Activated naive CD8-positive, alpha-beta T cell treated with anti-CD3 and anti-CD28 coated beads, Interleukin-2, amount 50 U/mL, for 24 hours (primary cell): ENCODE measurements around the gene TM9SF4.

Source experiments
- ATAC-seq: fragments of 150-1000 bp; cut with Tn5 transposase; one replicate; pipeline ENCODE4 v1.10.0; 2021
- DNase-seq: peaks from one replicate; pipeline ENCODE4 v3.0.0; 2021
- H3K27ac Mint-ChIP-seq: one replicate; pipeline ENCODE4 v1.8.0; 2021; ENCODE audit warnings: mild to moderate bottlenecking, mixed read lengths
- H3K27me3 Mint-ChIP-seq: one replicate; pipeline ENCODE4 v1.8.0; 2021; ENCODE audit warnings: mixed read lengths
- H3K36me3 Mint-ChIP-seq: one replicate; pipeline ENCODE4 v1.8.0; 2021; ENCODE audit warnings: low read depth, mixed read lengths
- H3K4me1 Mint-ChIP-seq: one replicate; pipeline ENCODE4 v1.8.0; 2021; ENCODE audit warnings: mixed read lengths
- H3K4me3 Mint-ChIP-seq: one replicate; pipeline ENCODE4 v1.8.0; 2021; ENCODE audit warnings: mild to moderate bottlenecking, moderate library complexity, mixed read lengths
- H3K9me3 Mint-ChIP-seq: one replicate; pipeline ENCODE4 v1.8.0; 2021; ENCODE audit warnings: mixed read lengths

Gene TM9SF4

DNA sequence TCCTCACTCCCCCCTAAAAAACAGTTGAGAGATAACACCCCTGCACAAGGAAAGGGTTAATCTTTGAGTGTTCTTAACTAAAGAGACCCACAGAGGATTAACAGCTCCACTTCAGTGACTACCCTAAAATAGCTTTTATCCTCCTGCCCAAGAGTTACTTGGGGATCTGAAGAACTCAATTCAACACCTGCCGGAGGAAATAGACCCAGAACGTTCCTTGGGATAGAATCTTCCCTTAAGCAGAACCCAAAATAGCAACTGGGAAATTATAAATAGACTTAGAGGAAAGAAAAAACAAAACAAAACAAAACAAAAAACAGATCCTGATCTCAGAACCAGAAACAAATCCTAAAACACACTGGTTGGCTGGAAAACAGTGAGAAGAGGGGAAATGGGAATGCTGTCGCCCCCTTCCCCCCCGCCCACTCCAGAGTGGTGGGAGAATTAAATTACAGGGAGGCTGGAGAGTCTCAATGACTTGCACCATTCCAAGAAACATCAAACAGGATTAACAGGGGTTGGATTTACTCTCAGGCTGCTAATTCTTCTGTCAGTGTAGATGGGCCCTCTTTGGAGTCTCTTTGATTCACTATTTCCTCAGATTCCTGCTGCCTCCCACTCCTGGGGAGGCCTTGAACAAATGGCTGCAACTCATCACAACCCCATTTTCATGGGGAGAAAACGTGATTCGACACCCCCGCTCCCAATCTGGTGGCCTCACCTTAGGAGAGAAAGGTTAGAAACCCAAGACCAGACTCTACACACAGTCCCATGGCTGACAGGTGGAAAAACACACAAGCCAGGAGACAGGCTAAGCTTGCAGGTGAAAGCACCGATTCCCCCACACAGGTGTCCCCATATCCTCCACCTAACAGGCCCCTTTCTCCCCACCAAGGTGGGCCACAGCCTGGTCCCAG lies 96.6 kb downstream of the TM9SF4 start:
- Mint-ChIP-seq H3K4me1 (peaks cover 81% of the 10 kb centered on the region), H3K27me3 (no peaks in the 10 kb centered on the region), H3K9me3 (no peaks in the 10 kb centered on the region), H3K27ac (peak overlapping the region; percentile 100), H3K36me3 (peaks cover 91% of the 10 kb centered on the region), H3K4me3 (peak overlapping the region; percentile 98)
- DNase-seq (peak; percentile 36), ATAC-seq (no peak)

DNA sequence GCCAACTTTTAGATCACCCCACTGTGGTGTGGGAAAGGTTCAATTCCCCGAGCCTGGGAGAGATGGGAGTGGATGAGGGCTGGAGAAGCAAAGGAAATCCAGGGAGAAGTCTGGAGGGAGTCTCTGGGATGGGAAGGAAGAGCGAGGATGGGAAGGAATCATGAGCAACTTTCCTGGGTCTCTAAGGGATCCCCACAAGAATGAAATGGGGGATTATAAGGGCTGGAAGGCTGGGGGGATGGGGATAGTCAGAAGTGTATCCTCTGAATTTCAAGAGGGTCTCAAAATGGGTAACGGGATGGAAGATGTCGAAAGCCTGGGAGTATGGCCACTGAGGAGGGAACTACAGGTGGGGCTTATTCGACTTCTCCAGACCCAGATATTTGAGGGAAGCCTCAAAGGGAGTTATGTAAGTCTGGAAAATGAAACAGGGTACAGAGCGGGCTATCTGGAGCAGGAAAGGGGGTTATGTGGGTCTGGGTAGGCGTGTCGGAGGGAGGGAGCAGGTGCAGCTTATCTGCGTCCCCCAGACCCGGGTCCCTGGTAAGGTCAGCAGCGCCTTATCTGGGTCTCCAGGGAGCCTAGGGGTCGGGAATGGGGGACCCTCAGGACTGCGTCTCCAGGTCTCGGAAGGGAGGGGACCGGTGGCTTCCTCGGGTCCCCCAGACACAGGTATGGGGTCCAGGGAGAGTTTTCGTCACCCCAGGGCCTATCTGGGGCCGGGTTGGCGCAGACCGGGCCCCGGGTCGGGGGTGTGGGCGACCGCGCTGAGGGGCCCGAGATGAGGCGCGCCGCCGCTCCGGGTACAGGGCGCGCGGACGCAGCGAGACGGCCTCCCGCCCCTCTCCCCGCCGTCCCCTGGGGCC lies 97.5 kb downstream of the TM9SF4 start:
- peak overlapping the region; percentile 98 for H3K4me3 Mint-ChIP-seq
- no peaks in the 10 kb centered on the region for H3K27me3 Mint-ChIP-seq
- H3K36me3 Mint-ChIP-seq = peaks cover 89% of the 10 kb centered on the region
- peaks cover 80% of the 10 kb centered on the region for H3K4me1 Mint-ChIP-seq
- DNase-seq (no peak), ATAC-seq (peak; percentile 22)
- H3K27ac Mint-ChIP-seq = peak overlapping the region; percentile 100
- no peaks in the 10 kb centered on the region for H3K9me3 Mint-ChIP-seq

DNA sequence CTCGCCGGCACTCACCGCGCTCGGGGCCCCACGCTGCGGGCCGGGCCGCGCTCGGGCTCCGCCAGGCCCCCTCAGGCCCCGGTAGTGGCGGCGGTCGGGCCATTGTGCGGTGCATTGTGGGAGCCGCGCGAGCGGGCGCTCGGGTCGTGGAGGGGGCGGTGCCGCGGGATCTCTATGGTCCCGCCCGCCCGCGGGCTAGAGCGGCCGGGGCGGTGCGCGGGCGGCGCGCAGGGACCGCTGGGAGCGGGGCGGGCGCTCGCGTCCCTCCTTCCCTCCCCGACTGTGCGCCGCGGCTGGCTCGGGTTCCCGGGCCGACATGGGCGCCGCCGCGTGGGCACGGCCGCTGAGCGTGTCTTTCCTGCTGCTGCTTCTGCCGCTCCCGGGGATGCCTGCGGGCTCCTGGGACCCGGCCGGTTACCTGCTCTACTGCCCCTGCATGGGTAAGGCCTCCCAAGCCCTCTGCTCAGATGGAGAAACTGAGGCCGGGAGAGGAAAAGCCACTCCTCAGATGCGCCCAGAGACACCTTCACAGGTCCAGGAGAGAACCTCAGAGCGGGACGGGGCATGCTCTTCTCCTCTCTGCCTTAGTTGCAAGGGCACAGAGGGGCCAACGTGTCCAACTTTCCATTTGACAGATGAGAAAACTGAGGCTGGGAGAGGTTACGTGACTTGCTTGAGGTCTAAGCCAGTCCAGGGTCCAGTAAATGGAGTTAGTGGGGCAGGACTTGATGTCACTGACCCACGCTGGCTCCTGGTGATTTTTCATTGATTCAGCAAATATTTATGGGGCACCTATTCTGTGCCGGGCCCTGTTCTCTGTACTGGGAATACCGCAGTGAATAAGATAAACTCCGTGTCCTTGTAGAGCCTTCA lies 98.3 kb downstream of the TM9SF4 start, which contains the start of the genes PLAGL2 and POFUT1:
PLAGL2 (minus strand) TSS at position 118 of the 873 bp plus-strand sequence. CDS start 5,565 bp downstream, outside the sequence.
POFUT1 (plus strand) TSS at position 255 of the 873 bp plus-strand sequence; CDS start at position 317, 62 bp downstream.
- peaks cover 75% of the 10 kb centered on the region for H3K4me1 Mint-ChIP-seq
- no peaks in the 10 kb centered on the region for H3K9me3 Mint-ChIP-seq
- H3K27ac Mint-ChIP-seq = peak within 1 kb of the TSS; percentile 100
- no peaks in the 10 kb centered on the region for H3K27me3 Mint-ChIP-seq
- ATAC-seq (peak; percentile 81), DNase-seq (peak; percentile 92)
- H3K4me3 Mint-ChIP-seq = peak within 1 kb of the TSS; percentile 98
- H3K36me3 Mint-ChIP-seq = peaks cover 86% of the 10 kb centered on the region

DNA sequence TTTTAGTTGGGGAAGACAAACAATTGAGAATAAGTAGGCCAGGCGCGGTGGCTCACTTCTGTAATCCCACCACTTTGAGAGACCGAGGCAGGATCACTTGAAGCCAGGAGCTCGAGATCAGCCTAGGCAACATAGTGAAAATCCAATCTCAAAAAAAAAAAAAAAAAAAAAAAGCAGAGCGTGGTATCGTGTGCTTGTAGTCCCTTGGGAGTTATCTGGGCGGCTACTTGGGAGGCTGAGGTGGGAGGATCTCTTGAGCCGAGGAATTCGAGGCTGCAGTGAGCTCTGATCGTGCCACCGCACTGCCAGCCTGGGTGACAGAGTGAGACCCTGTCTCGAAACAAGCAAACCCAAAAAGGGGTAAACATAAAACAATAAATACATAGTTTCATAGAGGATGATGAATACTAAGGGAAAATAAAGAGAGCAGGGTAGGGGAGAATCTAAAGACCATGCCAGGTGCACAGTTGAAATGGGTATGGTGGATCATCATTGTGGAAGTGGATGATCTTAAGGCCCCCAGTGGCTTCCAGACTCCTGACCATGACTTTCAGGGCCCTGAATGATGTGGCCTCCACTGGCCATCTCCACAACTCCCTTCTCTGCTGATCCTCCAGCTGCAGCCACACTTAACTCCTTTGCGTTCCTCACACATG lies 99.1 kb downstream of the TM9SF4 start:
- DNase-seq (no peak), ATAC-seq (no peak)
- no peaks in the 10 kb centered on the region for H3K27me3 Mint-ChIP-seq
- H3K9me3 Mint-ChIP-seq = no peaks in the 10 kb centered on the region
- peaks cover 79% of the 10 kb centered on the region for H3K36me3 Mint-ChIP-seq
- H3K4me3 Mint-ChIP-seq = peak overlapping the region; percentile 89
- peaks cover 68% of the 10 kb centered on the region for H3K4me1 Mint-ChIP-seq
- H3K27ac Mint-ChIP-seq = peak overlapping the region; percentile 91

DNA sequence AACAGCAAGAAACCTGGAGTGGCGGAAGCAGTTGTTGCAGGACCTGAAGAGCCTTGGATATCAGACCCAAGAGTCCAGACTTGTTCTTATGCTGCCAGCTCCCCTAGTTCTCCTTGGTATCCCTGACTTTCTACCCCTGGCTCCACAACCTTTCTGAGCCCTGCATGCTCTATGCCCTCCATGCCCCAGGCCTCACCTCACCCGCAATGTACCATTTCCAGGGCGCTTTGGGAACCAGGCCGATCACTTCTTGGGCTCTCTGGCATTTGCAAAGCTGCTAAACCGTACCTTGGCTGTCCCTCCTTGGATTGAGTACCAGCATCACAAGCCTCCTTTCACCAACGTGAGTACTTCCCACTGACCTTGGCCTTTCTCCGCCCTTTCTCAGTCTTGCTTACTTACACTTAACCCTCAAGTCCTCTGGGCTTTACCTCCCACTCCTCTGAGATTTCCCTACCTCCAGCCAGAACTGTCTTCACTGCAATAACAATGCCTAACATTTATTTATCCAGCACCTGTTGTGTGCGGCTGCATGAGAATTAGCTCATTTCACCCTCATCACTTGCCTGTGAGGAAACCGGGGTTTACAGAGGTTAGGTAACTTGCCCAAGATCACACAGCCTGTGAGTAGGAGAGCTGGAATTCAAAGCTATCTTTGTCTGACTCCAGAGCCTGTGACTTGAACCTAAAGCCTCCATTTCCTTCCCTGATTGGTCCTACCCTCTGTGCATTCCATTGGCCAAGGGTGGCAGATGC lies 100.5 kb downstream of the TM9SF4 start:
- Mint-ChIP-seq H3K36me3 (peaks cover 75% of the 10 kb centered on the region), H3K4me1 (peaks cover 60% of the 10 kb centered on the region), H3K4me3 (peak overlapping the region; percentile 89), H3K9me3 (no peaks in the 10 kb centered on the region), H3K27me3 (no peaks in the 10 kb centered on the region), H3K27ac (peak overlapping the region; percentile 91)
- ATAC-seq (no peak), DNase-seq (no peak)

DNA sequence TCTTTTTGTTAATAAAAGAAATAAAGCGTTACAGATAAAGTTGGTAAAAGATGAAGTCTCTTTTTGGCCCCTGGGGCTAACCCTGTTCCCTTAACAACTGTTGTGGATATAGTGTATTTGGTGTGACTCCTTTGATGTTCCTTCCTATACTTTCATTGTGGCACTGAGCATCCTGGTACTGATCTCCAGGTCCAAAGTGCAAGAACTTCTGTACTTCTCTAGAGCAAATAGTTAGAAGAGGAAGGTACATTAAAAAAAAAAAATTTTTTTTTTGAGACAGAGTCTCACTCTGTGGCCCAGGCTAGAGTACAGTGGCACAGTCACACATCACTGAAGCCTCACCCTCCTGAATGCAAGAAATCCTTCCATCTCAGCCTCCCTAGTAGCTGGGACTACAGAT lies 104.4 kb downstream of the TM9SF4 start:
- H3K4me3 Mint-ChIP-seq = no peak overlapping the region
- no peaks in the 10 kb centered on the region for H3K9me3 Mint-ChIP-seq
- H3K27me3 Mint-ChIP-seq = no peaks in the 10 kb centered on the region
- H3K27ac Mint-ChIP-seq = no peak overlapping the region
- no peak for ATAC-seq
- DNase-seq = no peak
- H3K4me1 Mint-ChIP-seq = peaks cover 46% of the 10 kb centered on the region
- H3K36me3 Mint-ChIP-seq = peaks cover 80% of the 10 kb centered on the region

DNA sequence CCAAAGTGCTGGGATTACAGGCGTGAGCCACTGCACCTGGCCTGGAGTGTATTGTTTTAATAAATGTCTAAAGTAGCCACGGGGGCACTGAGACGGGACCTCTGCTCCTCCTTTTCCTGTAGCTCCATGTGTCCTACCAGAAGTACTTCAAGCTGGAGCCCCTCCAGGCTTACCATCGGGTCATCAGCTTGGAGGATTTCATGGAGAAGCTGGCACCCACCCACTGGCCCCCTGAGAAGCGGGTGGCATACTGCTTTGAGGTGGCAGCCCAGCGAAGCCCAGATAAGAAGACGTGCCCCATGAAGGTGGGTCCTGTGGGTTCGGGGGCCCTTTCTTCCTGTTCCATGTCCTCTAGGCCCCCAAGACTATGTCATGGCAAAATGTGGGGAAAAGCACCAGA lies 105.6 kb downstream of the TM9SF4 start:
- Mint-ChIP-seq H3K36me3 (peaks cover 78% of the 10 kb centered on the region), H3K4me1 (peaks cover 37% of the 10 kb centered on the region), H3K4me3 (no peak overlapping the region), H3K27me3 (no peaks in the 10 kb centered on the region), H3K9me3 (no peaks in the 10 kb centered on the region), H3K27ac (no peak overlapping the region)
- ATAC-seq (no peak), DNase-seq (no peak)

DNA sequence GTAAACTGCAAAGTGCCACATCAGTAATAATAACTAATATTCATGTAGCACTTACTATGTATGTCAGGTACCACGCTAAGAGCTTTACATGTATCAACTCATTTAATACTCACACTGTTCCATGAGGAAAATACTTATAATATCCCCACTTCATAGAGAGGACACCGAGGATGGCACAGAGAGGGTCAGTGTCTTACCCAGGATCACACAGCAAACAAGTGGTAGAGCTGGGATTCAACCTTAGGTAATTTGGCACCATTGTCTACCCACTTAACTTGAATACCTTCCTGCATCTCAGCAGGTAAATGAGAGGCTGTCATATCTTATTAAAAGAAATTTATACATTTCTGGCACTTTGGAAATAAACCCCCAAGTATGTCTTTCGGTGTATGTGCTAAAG lies 106.2 kb downstream of the TM9SF4 start:
- no peak for DNase-seq
- H3K4me3 Mint-ChIP-seq = no peak overlapping the region
- H3K4me1 Mint-ChIP-seq = peaks cover 31% of the 10 kb centered on the region
- H3K9me3 Mint-ChIP-seq = no peaks in the 10 kb centered on the region
- H3K27ac Mint-ChIP-seq = peak overlapping the region; percentile 22
- peaks cover 75% of the 10 kb centered on the region for H3K36me3 Mint-ChIP-seq
- no peak for ATAC-seq
- H3K27me3 Mint-ChIP-seq = no peaks in the 10 kb centered on the region

DNA sequence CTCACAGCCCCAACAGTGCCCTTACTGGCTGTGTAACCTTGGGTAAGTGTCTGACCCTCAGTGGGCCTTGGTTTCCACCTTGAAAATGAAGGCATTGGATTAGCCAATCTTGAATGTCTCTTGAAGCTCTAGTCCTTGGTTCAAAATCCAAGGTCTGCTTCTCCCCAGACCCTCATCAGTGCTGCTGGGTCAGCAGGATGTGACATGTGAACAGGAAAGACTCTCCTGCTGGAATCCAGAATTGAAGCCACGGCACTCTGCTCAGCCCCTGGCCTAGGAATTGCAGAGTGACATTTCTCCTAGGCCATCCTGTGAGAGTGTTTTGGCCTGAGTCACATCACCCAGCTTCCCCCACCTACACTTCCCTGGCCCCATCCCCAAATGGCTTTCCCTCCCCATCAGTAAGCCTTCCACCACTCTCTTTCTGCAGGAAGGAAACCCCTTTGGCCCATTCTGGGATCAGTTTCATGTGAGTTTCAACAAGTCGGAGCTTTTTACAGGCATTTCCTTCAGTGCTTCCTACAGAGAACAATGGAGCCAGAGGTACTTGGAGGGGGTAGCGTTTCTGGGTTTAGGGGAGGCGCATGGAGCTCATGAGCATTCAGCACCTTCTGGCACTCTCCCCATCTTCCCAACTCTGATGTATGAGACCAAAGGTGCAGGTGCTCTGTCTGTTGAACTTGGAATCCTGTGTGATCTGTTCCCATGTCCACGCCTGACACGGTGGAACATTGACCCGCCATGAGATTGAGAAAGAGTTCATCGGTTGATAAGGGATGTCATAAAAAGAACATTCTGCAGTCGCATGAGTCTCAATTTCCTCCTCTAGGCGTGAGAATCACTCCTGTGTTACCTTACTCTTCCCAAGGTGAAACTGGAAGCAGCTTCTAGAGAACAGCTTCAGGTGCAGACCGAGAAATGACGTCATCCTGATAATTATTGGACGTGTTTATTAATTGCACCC lies 106.9 kb downstream of the TM9SF4 start:
- no peaks in the 10 kb centered on the region for H3K27me3 Mint-ChIP-seq
- H3K4me1 Mint-ChIP-seq = peaks cover 25% of the 10 kb centered on the region
- no peak for DNase-seq
- ATAC-seq = no peak
- peak overlapping the region; percentile 22 for H3K27ac Mint-ChIP-seq
- no peaks in the 10 kb centered on the region for H3K9me3 Mint-ChIP-seq
- H3K4me3 Mint-ChIP-seq = no peak overlapping the region
- H3K36me3 Mint-ChIP-seq = peaks cover 76% of the 10 kb centered on the region
